Activated effector memory CD4-positive, alpha-beta T cell treated with anti-CD3 and anti-CD28 coated beads, Interleukin-2, amount 50 U/mL, for 16 hours (primary cell): Measurements from ENCODE around the gene TMEM39A.

ENCODE experiments used
- DNase-seq: peaks from one replicate; pipeline ENCODE4 v3.0.0-alpha.2; 2020

TMEM39A gene

GRCh38 chr3:119396870-119397269, 66.5 kb downstream of the TMEM39A start:
- no peak for DNase-seq

- no peak for DNase-seq
Observed at GRCh38 chr3:119395923-119396358, 67.5 kb downstream of the TMEM39A start.

GRCh38 chr3:119388577-119388976, 74.8 kb downstream of the TMEM39A start:
- DNase-seq = no peak

GRCh38 chr3:119382134-119382533, 81.3 kb downstream of the TMEM39A start:
- no peak for DNase-seq

GRCh38 chr3:119380697-119381096, 82.7 kb downstream of the TMEM39A start:
- DNase-seq = no peak
